ENCODE data around the gene SLC35F3. TPM values are rescaled to one million over a fixed set of nuclear protein-coding genes. Genes with fewer than 3 reads are reported as not detected.

The SLC35F3 gene
- polyA plus RNA-seq, 1 experiment: 0.06 TPM

- no peak overlapping the region for H3K4me3 ChIP-seq (ENCODE audit: low read depth, low read length)
- no peak for DNase-seq (ENCODE audit: low read depth)
- no peaks in the 10 kb centered on the region for H3K27me3 ChIP-seq (ENCODE audit: control insufficient read depth, insufficient read depth, low read length)
- H3K36me3 ChIP-seq (ENCODE audit: control insufficient read depth, insufficient read depth, low read length): no peaks in the 10 kb centered on the region
- no peak for TF ChIP-seq CTCF (IDR thresholded peaks at IDR 0.05; ENCODE audit: insufficient read depth, low read depth, low read length)
- CTCF ChIA-PET: interaction anchor here (2.3 kb wide), 1 partner anchor 21 kb away, joined by 8 read pairs; no protein-coding TSS in a partner anchor
- POLR2A ChIA-PET: no interaction called here
Observed at GRCh38 chr1:234288946-234289345, 384.5 kb downstream of the SLC35F3 start.

GRCh38 chr1:234289538-234290305 is 385.2 kb downstream of the SLC35F3 start:
- no peak overlapping the region for H3K4me3 ChIP-seq (ENCODE audit: low read depth, low read length)
- TF ChIP-seq CTCF (IDR thresholded peaks at IDR 0.05; ENCODE audit: insufficient read depth, low read depth, low read length): no peak
- POLR2A ChIA-PET: no interaction called here
- no peaks in the 10 kb centered on the region for H3K36me3 ChIP-seq (ENCODE audit: control insufficient read depth, insufficient read depth, low read length)
- no peaks in the 10 kb centered on the region for H3K27me3 ChIP-seq (ENCODE audit: control insufficient read depth, insufficient read depth, low read length)
- DNase-seq (ENCODE audit: low read depth): no peak
- CTCF ChIA-PET: interaction anchor here (2.3 kb wide), 1 partner anchor 20 kb away, joined by 8 read pairs; no protein-coding TSS in a partner anchor

- DNase-seq (ENCODE audit: low read depth): no peak
- CTCF ChIA-PET: interaction anchor here (1.2 kb wide), 1 partner anchor 18 kb away, joined by 4 read pairs; no protein-coding TSS in a partner anchor
- H3K4me3 ChIP-seq (ENCODE audit: low read depth, low read length): no peak overlapping the region
- TF ChIP-seq CTCF (IDR thresholded peaks at IDR 0.05; ENCODE audit: insufficient read depth, low read depth, low read length): no peak
- no peaks in the 10 kb centered on the region for H3K36me3 ChIP-seq (ENCODE audit: control insufficient read depth, insufficient read depth, low read length)
- POLR2A ChIA-PET: no interaction called here
- no peaks in the 10 kb centered on the region for H3K27me3 ChIP-seq (ENCODE audit: control insufficient read depth, insufficient read depth, low read length)
Observed at GRCh38 chr1:234292011-234292410, 387.5 kb downstream of the SLC35F3 start.

- H3K36me3 ChIP-seq (ENCODE audit: control insufficient read depth, insufficient read depth, low read length): no peaks in the 10 kb centered on the region
- CTCF ChIA-PET: interaction anchor here (1.2 to 1.5 kb wide), 2 partner anchors 10 to 17 kb away, joined by 3 to 4 read pairs; no protein-coding TSS in a partner anchor
- no peak for TF ChIP-seq CTCF (IDR thresholded peaks at IDR 0.05; ENCODE audit: insufficient read depth, low read depth, low read length)
- no peak for DNase-seq (ENCODE audit: low read depth)
- H3K4me3 ChIP-seq (ENCODE audit: low read depth, low read length): no peak overlapping the region
- POLR2A ChIA-PET: no interaction called here
- no peaks in the 10 kb centered on the region for H3K27me3 ChIP-seq (ENCODE audit: control insufficient read depth, insufficient read depth, low read length)
Observed at GRCh38 chr1:234292548-234292947, 388.1 kb downstream of the SLC35F3 start.

- no peak for DNase-seq (ENCODE audit: low read depth)
- Histone ChIP-seq H3K4me3 (ENCODE audit: low read depth, low read length) (no peak overlapping the region), H3K36me3 (ENCODE audit: control insufficient read depth, insufficient read depth, low read length) (no peaks in the 10 kb centered on the region), H3K27me3 (ENCODE audit: control insufficient read depth, insufficient read depth, low read length) (no peaks in the 10 kb centered on the region)
- TF ChIP-seq CTCF (IDR thresholded peaks at IDR 0.05; ENCODE audit: insufficient read depth, low read depth, low read length): no peak
- CTCF ChIA-PET: interaction anchor here (1.2 to 2.4 kb wide), 3 partner anchors 8 to 33 kb away, joined by 3 to 9 read pairs (median 3); no protein-coding TSS in a partner anchor
- POLR2A ChIA-PET: no interaction called here
Observed at GRCh38 chr1:234294109-234294817, 389.8 kb downstream of the SLC35F3 start.

Data from BJ (cell line).